ENCODE results near the gene TMEM62. TPM values are rescaled to one million over a fixed set of nuclear protein-coding genes. Genes with fewer than 3 reads are reported as not detected.
"Not testable (repeated sequence)": the region's sequence is repeated elsewhere in the genome, so short reads cannot be mapped to it uniquely, and the experiment has no call there.

The TMEM62 gene
- total and polyA plus RNA-seq, 2 donors (not counting 1 experiment from before 2014, with no cell fraction given): 18.6 to 65.3 TPM

GRCh38 chr15:43165801-43166325, 32.5 kb downstream of the TMEM62 start:
- Histone ChIP-seq H3K4me3 (ENCODE audit: control extremely low read depth in 1 of 5, extremely low read depth in 1 of 5, insufficient read depth in 1 of 5, low read depth in 2 of 5, low read length in 4 of 5) (no peak overlapping the region), H4K20me1 (ENCODE audit: control insufficient read depth, insufficient read depth, low read length, poor library complexity, severe bottlenecking) (no peaks in the 10 kb centered on the region), H3K27ac (ENCODE audit: low read length in 2 of 2) (no peak overlapping the region), H3K4me2 (replicated peaks; ENCODE audit: low read depth, low read length, poor library complexity, severe bottlenecking) (no peak overlapping the region), H3K27me3 (replicated peaks in 1 of 4; ENCODE audit: control extremely low read depth in 1 of 4, control insufficient read depth in 3 of 4, insufficient read depth in 4 of 4, low read length in 3 of 4) (no peaks in the 10 kb centered on the region), H3K9me3 (ENCODE audit: control extremely low read depth in 1 of 3, control insufficient read depth in 2 of 3, insufficient read depth in 1 of 3, low read length in 2 of 3) (no peaks in the 10 kb centered on the region), H3K79me2 (ENCODE audit: control insufficient read depth, insufficient read depth, low read length) (no peaks in the 10 kb centered on the region), H2AFZ (ENCODE audit: insufficient read depth, low read depth, low read length, poor library complexity, severe bottlenecking) (no peak overlapping the region), H3K4me1 (ENCODE audit: control insufficient read depth in 2 of 2, insufficient read depth in 2 of 2, low read length in 2 of 2) (no peaks in the 10 kb centered on the region), H3K36me3 (replicated peaks in 1 of 2; ENCODE audit: control extremely low read depth in 1 of 2, control insufficient read depth in 1 of 2, extremely low read depth in 1 of 2, insufficient read depth in 2 of 2, low read length in 1 of 2) (peaks cover 5 to 59% of the 10 kb centered on the region in 2 experiments), H3K9ac (ENCODE audit: low read length) (no peak overlapping the region)
- no peak overlapping the region for H3K4me3 Mint-ChIP-seq
- H3K9me3 Mint-ChIP-seq (ENCODE audit: insufficient read depth): no peaks in the 10 kb centered on the region
- no peak for TF ChIP-seq CTCF (IDR thresholded peaks at IDR 0.05)
- no peak for TF ChIP-seq EZH2 (IDR thresholded peaks at IDR 0.05; ENCODE audit: borderline replicate concordance, insufficient read depth, low read depth, low read length, poor library complexity, severe bottlenecking)
- CTCF ChIA-PET: no interaction called here
- POLR2A ChIA-PET: no interaction called here
- H3K27me3 Mint-ChIP-seq: no peaks in the 10 kb centered on the region
- no peaks in the 10 kb centered on the region for H3K4me1 Mint-ChIP-seq
- WGBS (ENCODE audit: insufficient coverage): no CpG with 5 or more reads among the region's 2 CpGs
- DNase-seq (no peak), ATAC-seq (ENCODE audit: low read depth) (no peak)
- no peak overlapping the region for H3K27ac Mint-ChIP-seq
- intact Hi-C loops (cut with micrococcal nuclease): no loop called here

GRCh38 chr15:43167261-43167660, 33.9 kb downstream of the TMEM62 start:
- WGBS (ENCODE audit: insufficient coverage): 94% methylated on average over 9 of the region's 28 CpGs

More at GRCh38 chr15:43167261-43167660, 33.9 kb downstream of the TMEM62 start:
- H3K27me3 Mint-ChIP-seq; H3K9ac ChIP-seq (ENCODE audit: low read length); H3K4me2 ChIP-seq (replicated peaks; ENCODE audit: low read depth, low read length, poor library complexity, severe bottlenecking); H3K9me3 Mint-ChIP-seq (ENCODE audit: insufficient read depth); ATAC-seq (ENCODE audit: low read depth); H3K27me3 ChIP-seq (replicated peaks in 1 of 4; ENCODE audit: control extremely low read depth in 1 of 4, control insufficient read depth in 3 of 4, insufficient read depth in 4 of 4, low read length in 3 of 4); DNase-seq; H3K27ac Mint-ChIP-seq; H3K9me3 ChIP-seq (ENCODE audit: control extremely low read depth in 1 of 3, control insufficient read depth in 2 of 3, insufficient read depth in 1 of 3, low read length in 2 of 3); H3K4me3 Mint-ChIP-seq; POLR2A ChIA-PET; H4K20me1 ChIP-seq (ENCODE audit: control insufficient read depth, insufficient read depth, low read length, poor library complexity, severe bottlenecking); H2AFZ ChIP-seq (ENCODE audit: insufficient read depth, low read depth, low read length, poor library complexity, severe bottlenecking); H3K4me1 Mint-ChIP-seq; H3K79me2 ChIP-seq (ENCODE audit: control insufficient read depth, insufficient read depth, low read length); H3K4me1 ChIP-seq (ENCODE audit: control insufficient read depth in 2 of 2, insufficient read depth in 2 of 2, low read length in 2 of 2); CTCF ChIA-PET; H3K27ac ChIP-seq (ENCODE audit: low read length in 2 of 2); intact Hi-C loops (cut with micrococcal nuclease); H3K4me3 ChIP-seq (ENCODE audit: control extremely low read depth in 1 of 5, extremely low read depth in 1 of 5, insufficient read depth in 1 of 5, low read depth in 2 of 5, low read length in 4 of 5): not testable (repeated sequence)
- H3K36me3 ChIP-seq (replicated peaks in 1 of 2; ENCODE audit: control extremely low read depth in 1 of 2, control insufficient read depth in 1 of 2, extremely low read depth in 1 of 2, insufficient read depth in 2 of 2, low read length in 1 of 2): peaks cover 3 to 55% of the 10 kb centered on the region in 2 experiments

Data from B cell (primary cell).